ENCODE measurements around the gene PAPPA.

- TF ChIP-seq, protein P1, sequence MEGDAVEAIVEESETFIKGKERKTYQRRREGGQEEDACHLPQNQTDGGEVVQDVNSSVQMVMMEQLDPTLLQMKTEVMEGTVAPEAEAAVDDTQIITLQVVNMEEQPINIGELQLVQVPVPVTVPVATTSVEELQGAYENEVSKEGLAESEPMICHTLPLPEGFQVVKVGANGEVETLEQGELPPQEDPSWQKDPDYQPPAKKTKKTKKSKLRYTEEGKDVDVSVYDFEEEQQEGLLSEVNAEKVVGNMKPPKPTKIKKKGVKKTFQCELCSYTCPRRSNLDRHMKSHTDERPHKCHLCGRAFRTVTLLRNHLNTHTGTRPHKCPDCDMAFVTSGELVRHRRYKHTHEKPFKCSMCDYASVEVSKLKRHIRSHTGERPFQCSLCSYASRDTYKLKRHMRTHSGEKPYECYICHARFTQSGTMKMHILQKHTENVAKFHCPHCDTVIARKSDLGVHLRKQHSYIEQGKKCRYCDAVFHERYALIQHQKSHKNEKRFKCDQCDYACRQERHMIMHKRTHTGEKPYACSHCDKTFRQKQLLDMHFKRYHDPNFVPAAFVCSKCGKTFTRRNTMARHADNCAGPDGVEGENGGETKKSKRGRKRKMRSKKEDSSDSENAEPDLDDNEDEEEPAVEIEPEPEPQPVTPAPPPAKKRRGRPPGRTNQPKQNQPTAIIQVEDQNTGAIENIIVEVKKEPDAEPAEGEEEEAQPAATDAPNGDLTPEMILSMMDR (IDR thresholded peaks at IDR 0.05) = no peak
- TF ChIP-seq EZH2 (IDR thresholded peaks at IDR 0.05) = no peak
- no peak for TF ChIP-seq EZH2phosphoT487 (IDR thresholded peaks at IDR 0.05)
These were observed 158.6 kb downstream of the PAPPA start for GRCh38 chr9:116312221-116312620.

Measured in neural progenitor cell (in vitro differentiated cells).